Right lobe of liver (tissue), 6 donors: ENCODE measurements around the gene SLC5A4. TPM values are rescaled to one million over a fixed set of nuclear protein-coding genes. Genes with fewer than 3 reads are reported as not detected.
"Not testable (repeated sequence)": the region's sequence is repeated elsewhere in the genome, so short reads cannot be mapped to it uniquely, and the experiment has no call there.

Source experiments
- ATAC-seq, 4 donors: fragments of 200-7000 bp; cut with Tn5 transposase; one replicate each; pipeline ENCODE4 v1.9.1; 2020; ENCODE audit warnings: mild to moderate bottlenecking in 4 of 4, moderate library complexity in 4 of 4
- DNase-seq, 3 donors: peaks; one replicate each; pipeline ENCODE4 v3.0.0-alpha.2; 2020
- H3K27ac ChIP-seq, 3 donors: fragments of 200-600 bp; one replicate each; pipeline ENCODE4 v1.8.0; 2022
- H3K27me3 ChIP-seq, 2 donors: fragments of 200-600 bp; one replicate each; pipeline ENCODE4 v1.8.0; 2022
- H3K36me3 ChIP-seq, 4 donors: fragments of 200-600 bp; sonication (generic) in 1 of 4; one replicate each; pipeline versions ENCODE4 v1.5.1 to v1.8.0; 2017 to 2022; ENCODE audit warnings: control low read depth in 1 of 4
- H3K4me1 ChIP-seq, 4 donors: fragments of 200-600 bp; sonication (generic) in 1 of 4; one replicate each; pipeline versions ENCODE4 v1.5.1 to v1.8.0; 2017 to 2022; ENCODE audit warnings: control low read depth in 1 of 4
- H3K4me3 ChIP-seq, 3 donors: fragments of 200-600 bp; one replicate each; pipeline ENCODE4 v1.8.0; 2022
- H3K9me3 ChIP-seq, 4 donors: fragments of 200-600 bp; sonication (generic) in 1 of 4; one replicate each; pipeline versions ENCODE4 v1.5.1 to v1.8.0; 2017 to 2022; ENCODE audit warnings: control low read depth in 1 of 4
- CTCF ChIP-seq, 4 donors: fragments of 200-600 bp in 3 of 4; fragments of 450-650 bp in 1 of 4; IDR thresholded peaks; one replicate each; pipeline versions ENCODE4 v1.5.1 to v1.8.0; 2016 to 2022; ENCODE audit warnings: antibody characterized with exemption in 4 of 4, mild to moderate bottlenecking in 2 of 4
- POLR2A ChIP-seq: fragments of 450-650 bp; IDR thresholded peaks from one replicate; pipeline ENCODE4 v1.6.1; 2017; ENCODE audit warnings: antibody characterized with exemption, mild to moderate bottlenecking
- WGBS: methylation state at CpG from one replicate; pipeline ENCODE4 v1.1.6; 2018; ENCODE audit warnings: low coverage, low lambda C conversion rate; ENCODE audit not compliant: insufficient coverage; ENCODE audit errors: missing lambda C conversion rate; 5-methylcytosine and 5-hydroxymethylcytosine counted together
- intact Hi-C, 2 donors: fragments of 100-400 bp; cut with DNase I; formaldehyde crosslinking; loops; one replicate each; pipeline versions ENCODE4 v1.11.2 to v1.14.1; 2022
- long read RNA-seq: library from polyadenylated mRNA; unstranded; transcript quantifications from one replicate; pipeline ENCODE4 v2.0.0, GENCODE V29; 2019
- total RNA-seq, 6 experiments: library from RNA; depleted of rRNA in 2 of 6; stranded (reverse); fragments of >200 nt in 2 of 6; fragmentation: NEBNext Ultra II Directional in 3 of 6; extraction: Animal tissue kit (Norgen Biotek cat#: 25700) in 3 of 6; gene quantifications; one replicate each; pipeline versions ENCODE4 v1.1.0 to v1.2.4, GENCODE V29; 2016 to 2023
- donor health status: DM: no; HTN: yes; CAD: no.
- donor health status: DM: no; HTN: no; CAD: no.
- donor health status: DM: no; HTN: no; CAD: no.
- donor health status: DM: no; HTN: yes; CAD: no.
- donor health status: DM: no; HTN: yes; CAD: no.

The SLC5A4 gene
- under 1 TPM in 4 of 6 experiments, not detected in 2; 0.11 to 0.20 (median 0.16) TPM for total RNA-seq
- long read RNA-seq = 0 reads

- Histone ChIP-seq H3K4me3 (no peak within 1 kb of the TSS), H3K4me1 (no peaks in the 10 kb centered on the region), H3K36me3 (no peaks in the 10 kb centered on the region), H3K9me3 (no peaks in the 10 kb centered on the region), H3K27ac (no peak within 1 kb of the TSS), H3K27me3 (no peaks in the 10 kb centered on the region)
- intact Hi-C loops = no loop called here
- ATAC-seq (no peak), DNase-seq (no peak)
- no peak for TF ChIP-seq CTCF (IDR thresholded peaks at IDR 0.05)
- TF ChIP-seq POLR2A = no peak
- 73% methylated on average over 2 of the region's 5 CpGs for WGBS
Measured at GRCh38 chr22:32255217-32255616, at the start of gene SLC5A4. SLC5A4 (minus strand) TSS chr22:32255347; CDS start chr22:32255329, 18 bp downstream.

- H3K4me3 ChIP-seq, H3K4me1 ChIP-seq, DNase-seq, H3K27ac ChIP-seq, H3K36me3 ChIP-seq, ATAC-seq, H3K9me3 ChIP-seq, H3K27me3 ChIP-seq, intact Hi-C loops: not testable (repeated sequence)
Measured at GRCh38 chr22:32293921-32294320, 38.8 kb upstream of the SLC5A4 start.

- intact Hi-C loops = no loop called here
- no peak for DNase-seq
- Histone ChIP-seq H3K27me3 (no peaks in the 10 kb centered on the region), H3K36me3 (no peaks in the 10 kb centered on the region), H3K9me3 (no peaks in the 10 kb centered on the region), H3K27ac (no peak overlapping the region), H3K4me3 (no peak overlapping the region), H3K4me1 (no peaks in the 10 kb centered on the region)
- no peak for ATAC-seq
- no peak for TF ChIP-seq POLR2A
- no peak for TF ChIP-seq CTCF (IDR thresholded peaks at IDR 0.05)
- 54% methylated on average over 3 of the region's 3 CpGs for WGBS
Measured at GRCh38 chr22:32286290-32286840, 31.2 kb upstream of the SLC5A4 start.

- DNase-seq (no peak), ATAC-seq (no peak)
- Histone ChIP-seq H3K36me3 (no peaks in the 10 kb centered on the region), H3K27ac (no peak overlapping the region), H3K4me3 (no peak overlapping the region), H3K4me1 (no peaks in the 10 kb centered on the region), H3K27me3 (no peaks in the 10 kb centered on the region), H3K9me3 (no peaks in the 10 kb centered on the region)
- 23% methylated on average over 11 of the region's 11 CpGs for WGBS
- intact Hi-C loops = no loop called here
- no peak for TF ChIP-seq CTCF (IDR thresholded peaks at IDR 0.05)
- TF ChIP-seq POLR2A = no peak
Measured at GRCh38 chr22:32281072-32281471, 25.9 kb upstream of the SLC5A4 start.

GRCh38 chr22:32275353-32275752 is 20.2 kb upstream of the SLC5A4 start:
- intact Hi-C loops, DNase-seq, H3K4me3 ChIP-seq, H3K27ac ChIP-seq, H3K27me3 ChIP-seq, H3K9me3 ChIP-seq, H3K4me1 ChIP-seq, H3K36me3 ChIP-seq, ATAC-seq: not testable (repeated sequence)
- 74% methylated on average over 4 of the region's 4 CpGs for WGBS

GRCh38 chr22:32271389-32271788 is 16.2 kb upstream of the SLC5A4 start:
- no peak for DNase-seq
- H3K9me3 ChIP-seq = no peaks in the 10 kb centered on the region
- H3K4me1 ChIP-seq = no peaks in the 10 kb centered on the region
- WGBS = 50% methylated on average over 2 of the region's 18 CpGs
- no peaks in the 10 kb centered on the region for H3K27me3 ChIP-seq
- no peak for ATAC-seq
- TF ChIP-seq POLR2A (no peak), CTCF (IDR thresholded peaks at IDR 0.05) (no peak)
- no peaks in the 10 kb centered on the region for H3K36me3 ChIP-seq
- intact Hi-C loops = no loop called here
- no peak overlapping the region for H3K4me3 ChIP-seq
- no peak overlapping the region for H3K27ac ChIP-seq
